Effector memory CD4-positive, alpha-beta T cell (primary cell): Measurements from ENCODE around the gene CCNJ.
A peak's percentile ranks its signal among the peaks of the same experiment; 100 is the strongest.
"Not testable (repeated sequence)": the region's sequence is repeated elsewhere in the genome, so short reads cannot be mapped to it uniquely, and the experiment has no call there.

ENCODE experiments used
- DNase-seq, 3 donors: peaks; one replicate each; pipeline ENCODE4 v3.0.0-alpha.2; 2020
- H3K27ac ChIP-seq: 2 replicates; pipeline ENCODE4 v1.7.0; 2013; ENCODE audit warnings: mild to moderate bottlenecking, low read length, moderate library complexity; ENCODE audit not compliant: insufficient read depth, poor library complexity, severe bottlenecking
- H3K27me3 ChIP-seq: replicated peaks from 2 replicates; pipeline ENCODE4 v1.7.0; 2013; ENCODE audit warnings: mild to moderate bottlenecking, low read length; ENCODE audit not compliant: insufficient read depth, control insufficient read depth, poor library complexity, severe bottlenecking
- H3K36me3 ChIP-seq: 2 replicates; pipeline ENCODE4 v1.7.0; 2013; ENCODE audit warnings: mild to moderate bottlenecking, low read length, moderate library complexity; ENCODE audit not compliant: control insufficient read depth, insufficient read depth
- H3K4me1 ChIP-seq: 2 replicates; pipeline ENCODE4 v1.7.0; 2013; ENCODE audit warnings: low read length, mild to moderate bottlenecking; ENCODE audit not compliant: control insufficient read depth, insufficient read depth, poor library complexity, severe bottlenecking
- H3K4me3 ChIP-seq: 2 replicates; pipeline ENCODE4 v1.7.0; 2013; ENCODE audit warnings: low read length, low read depth, mild to moderate bottlenecking; ENCODE audit not compliant: insufficient read depth, poor library complexity, severe bottlenecking
- H3K9me3 ChIP-seq: 2 replicates; pipeline ENCODE4 v1.7.0; 2013; ENCODE audit warnings: mild to moderate bottlenecking, low read length, moderate library complexity; ENCODE audit not compliant: control insufficient read depth
- total RNA-seq, 3 donors: gene quantifications; one replicate each; lab custom pipeline; 2026; lab: John Stamatoyannopoulos, UW

Gene CCNJ
- total RNA-seq, result 8.1 to 9.1 (median 8.9) reads per million in 3 donors

GRCh38 chr10:96043033-96043892, at the start of gene CCNJ:
CCNJ (plus strand) TSS chr10:96043583; CDS start chr10:96044394, 811 bp downstream.
- Histone ChIP-seq H3K36me3 (no peaks in the 10 kb centered on the region), H3K4me3 (peak within 1 kb of the TSS; percentile 89), H3K9me3 (no peaks in the 10 kb centered on the region), H3K27ac (peak within 1 kb of the TSS; percentile 72), H3K4me1 (peaks cover 4% of the 10 kb centered on the region), H3K27me3 (no peaks in the 10 kb centered on the region)
- peak; percentile 61 to 73 (median 71) for DNase-seq

GRCh38 chr10:95994376-95994775, 49.0 kb upstream of the CCNJ start:
- H3K4me3 ChIP-seq, DNase-seq, H3K27me3 ChIP-seq, H3K4me1 ChIP-seq, H3K9me3 ChIP-seq, H3K36me3 ChIP-seq, H3K27ac ChIP-seq: not testable (repeated sequence)

GRCh38 chr10:95998255-95998784, 45.1 kb upstream of the CCNJ start:
- Histone ChIP-seq H3K36me3 (no peaks in the 10 kb centered on the region), H3K9me3 (no peaks in the 10 kb centered on the region), H3K27ac (no peak overlapping the region), H3K27me3 (no peaks in the 10 kb centered on the region), H3K4me1 (no peaks in the 10 kb centered on the region), H3K4me3 (no peak overlapping the region)
- no peak for DNase-seq

- Histone ChIP-seq H3K36me3 (no peaks in the 10 kb centered on the region), H3K27me3 (no peaks in the 10 kb centered on the region), H3K4me3 (no peak overlapping the region), H3K4me1 (peaks cover 2% of the 10 kb centered on the region), H3K27ac (no peak overlapping the region), H3K9me3 (no peaks in the 10 kb centered on the region)
- no peak for DNase-seq
Observed at GRCh38 chr10:96013956-96014355, 29.4 kb upstream of the CCNJ start.

- H3K36me3 ChIP-seq, result no peaks in the 10 kb centered on the region
- no peaks in the 10 kb centered on the region for H3K27me3 ChIP-seq
- no peaks in the 10 kb centered on the region for H3K9me3 ChIP-seq
- peaks cover 2% of the 10 kb centered on the region for H3K4me1 ChIP-seq
- no peak overlapping the region for H3K4me3 ChIP-seq
- no peak overlapping the region for H3K27ac ChIP-seq
- DNase-seq, result no peak
Observed at GRCh38 chr10:96014473-96015102, 28.8 kb upstream of the CCNJ start.

- Histone ChIP-seq H3K4me1 (peaks cover 2% of the 10 kb centered on the region), H3K9me3 (no peaks in the 10 kb centered on the region), H3K36me3 (no peaks in the 10 kb centered on the region), H3K27ac (no peak overlapping the region), H3K4me3 (no peak overlapping the region), H3K27me3 (no peaks in the 10 kb centered on the region)
- peak in 1 of 3 donors; percentile 2 for DNase-seq
Observed at GRCh38 chr10:96017191-96017687, 26.1 kb upstream of the CCNJ start.

- no peaks in the 10 kb centered on the region for H3K36me3 ChIP-seq
Observed at GRCh38 chr10:96021332-96021731, 22.1 kb upstream of the CCNJ start.

GRCh38 chr10:96022739-96023138, 20.6 kb upstream of the CCNJ start:
- no peaks in the 10 kb centered on the region for H3K4me1 ChIP-seq
- no peak overlapping the region for H3K27ac ChIP-seq
- DNase-seq, result no peak
- no peak overlapping the region for H3K4me3 ChIP-seq
- H3K27me3 ChIP-seq, result no peaks in the 10 kb centered on the region
- no peaks in the 10 kb centered on the region for H3K9me3 ChIP-seq
- no peaks in the 10 kb centered on the region for H3K36me3 ChIP-seq

More at GRCh38 chr10:96021332-96021731, 22.1 kb upstream of the CCNJ start:
- no peaks in the 10 kb centered on the region for H3K27me3 ChIP-seq
- H3K9me3 ChIP-seq, result no peaks in the 10 kb centered on the region
- H3K27ac ChIP-seq, result no peak overlapping the region
- no peak overlapping the region for H3K4me3 ChIP-seq
- no peak for DNase-seq
- peaks cover 2% of the 10 kb centered on the region for H3K4me1 ChIP-seq

- no peak for DNase-seq
- H3K36me3 ChIP-seq, result no peaks in the 10 kb centered on the region
- H3K27me3 ChIP-seq, result no peaks in the 10 kb centered on the region
- H3K27ac ChIP-seq, result no peak overlapping the region
- H3K9me3 ChIP-seq, result no peaks in the 10 kb centered on the region
- H3K4me1 ChIP-seq, result no peaks in the 10 kb centered on the region
- H3K4me3 ChIP-seq, result no peak overlapping the region
Observed at GRCh38 chr10:96023168-96023567, 20.2 kb upstream of the CCNJ start.

GRCh38 chr10:96025566-96025965, 17.8 kb upstream of the CCNJ start:
- no peaks in the 10 kb centered on the region for H3K9me3 ChIP-seq
- no peak for DNase-seq
- no peaks in the 10 kb centered on the region for H3K4me1 ChIP-seq
- H3K36me3 ChIP-seq, result no peaks in the 10 kb centered on the region
- H3K27ac ChIP-seq, result no peak overlapping the region
- no peaks in the 10 kb centered on the region for H3K27me3 ChIP-seq
- H3K4me3 ChIP-seq, result no peak overlapping the region
